Measurements from ENCODE around the gene AOX1.

DNA sequence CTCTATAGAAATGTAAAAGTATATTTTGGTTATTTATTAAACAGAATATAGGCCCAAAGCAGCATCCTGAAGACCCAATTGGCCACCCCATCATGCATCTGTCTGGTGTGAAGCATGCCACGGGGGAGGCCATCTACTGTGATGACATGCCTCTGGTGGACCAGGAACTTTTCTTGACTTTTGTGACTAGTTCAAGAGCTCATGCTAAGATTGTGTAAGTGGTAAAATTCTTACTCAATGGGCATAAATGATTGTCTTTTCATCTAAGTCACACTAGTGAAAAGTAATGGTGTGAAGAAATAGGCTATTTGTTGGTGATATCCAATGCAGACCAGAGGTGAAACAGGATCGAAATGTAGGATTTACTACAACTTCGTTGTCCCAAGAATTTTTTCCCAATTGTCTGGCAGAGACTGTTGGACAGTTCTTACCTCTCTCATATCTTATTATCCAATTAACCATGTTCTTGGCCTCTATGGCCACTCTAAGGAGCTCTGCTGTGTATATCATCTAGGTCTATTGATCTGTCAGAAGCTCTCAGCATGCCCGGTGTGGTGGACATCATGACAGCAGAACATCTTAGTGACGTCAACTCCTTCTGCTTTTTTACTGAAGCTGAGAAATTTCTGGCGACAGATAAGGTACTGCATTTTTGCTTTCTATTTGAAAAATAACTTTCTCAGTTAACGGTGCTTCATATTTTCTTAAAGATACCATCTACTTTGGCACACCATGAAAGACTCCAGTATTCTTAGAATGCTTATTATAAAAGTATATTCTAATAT, 35.0 kb downstream of the AOX1 start:
- TF ChIP-seq BHLHE40 (IDR thresholded peaks at IDR 0.05; ENCODE audit: borderline replicate concordance) (no peak), LEF1 (IDR thresholded peaks at IDR 0.05; ENCODE audit: borderline replicate concordance) (no peak), SUZ12 (IDR thresholded peaks at IDR 0.05) (no peak), HDGF (IDR thresholded peaks at IDR 0.05; ENCODE audit: borderline replicate concordance) (no peak), FOXK2 (IDR thresholded peaks at IDR 0.05) (no peak), ELF4 (IDR thresholded peaks at IDR 0.05) (no peak), SP1 (IDR thresholded peaks at IDR 0.05) (no peak), FOXA1 (IDR thresholded peaks at IDR 0.05) (no peak), L3MBTL2 (conservative IDR thresholded peaks at IDR 0.05) (no peak)
- TF ChIP-seq, protein P1, sequence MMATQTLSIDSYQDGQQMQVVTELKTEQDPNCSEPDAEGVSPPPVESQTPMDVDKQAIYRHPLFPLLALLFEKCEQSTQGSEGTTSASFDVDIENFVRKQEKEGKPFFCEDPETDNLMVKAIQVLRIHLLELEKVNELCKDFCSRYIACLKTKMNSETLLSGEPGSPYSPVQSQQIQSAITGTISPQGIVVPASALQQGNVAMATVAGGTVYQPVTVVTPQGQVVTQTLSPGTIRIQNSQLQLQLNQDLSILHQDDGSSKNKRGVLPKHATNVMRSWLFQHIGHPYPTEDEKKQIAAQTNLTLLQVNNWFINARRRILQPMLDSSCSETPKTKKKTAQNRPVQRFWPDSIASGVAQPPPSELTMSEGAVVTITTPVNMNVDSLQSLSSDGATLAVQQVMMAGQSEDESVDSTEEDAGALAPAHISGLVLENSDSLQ (IDR thresholded peaks at IDR 0.05) = no peak
